Nephron progenitor cell (in vitro differentiated cells): ENCODE results near the gene MUC2.

Experiments
- DNase-seq: peaks from one replicate; pipeline ENCODE4 v3.0.0; 2021
- H3K27ac Mint-ChIP-seq: 2 replicates; pipeline ENCODE4 v1.8.0; 2021; ENCODE audit warnings: mild to moderate bottlenecking, moderate library complexity, mixed read lengths
- H3K27me3 Mint-ChIP-seq: 2 replicates; pipeline ENCODE4 v1.8.0; 2021; ENCODE audit warnings: mild to moderate bottlenecking, low read depth, mixed read lengths; ENCODE audit not compliant: poor library complexity
- H3K36me3 Mint-ChIP-seq: 2 replicates; pipeline ENCODE4 v1.8.0; 2021; ENCODE audit warnings: low read depth, mixed read lengths
- H3K4me1 Mint-ChIP-seq: 2 replicates; pipeline ENCODE4 v1.8.0; 2021; ENCODE audit warnings: mixed read lengths
- H3K4me3 Mint-ChIP-seq: 2 replicates; pipeline ENCODE4 v1.8.0; 2021; ENCODE audit warnings: mild to moderate bottlenecking, moderate library complexity, mixed read lengths
- H3K9me3 Mint-ChIP-seq: 2 replicates; pipeline ENCODE4 v1.8.0; 2021; ENCODE audit warnings: mild to moderate bottlenecking, moderate library complexity, mixed read lengths
- CTCF ChIP-seq: fragments of 200-600 bp; sonication (generic); IDR thresholded peaks from 2 replicates; pipeline ENCODE4 v1.5.0; 2021; ENCODE audit warnings: antibody characterized with exemption

Gene MUC2

GRCh38 chr11:1038921-1039320, 35.8 kb upstream of the MUC2 start:
- peak overlapping the region; percentile 28 for H3K27ac Mint-ChIP-seq
- no peak for TF ChIP-seq CTCF
- no peak for DNase-seq

GRCh38 chr11:1039481-1040427, 34.9 kb upstream of the MUC2 start:
- Mint-ChIP-seq H3K4me1 (peaks cover 5% of the 10 kb centered on the region), H3K36me3 (no peaks in the 10 kb centered on the region), H3K27ac (no peak overlapping the region), H3K27me3 (peaks cover 9% of the 10 kb centered on the region), H3K4me3 (no peak overlapping the region), H3K9me3 (peaks cover 1% of the 10 kb centered on the region)
- no peak for DNase-seq
- TF ChIP-seq CTCF: no peak

More at GRCh38 chr11:1038921-1039320, 35.8 kb upstream of the MUC2 start:
- Mint-ChIP-seq H3K9me3 (no peaks in the 10 kb centered on the region), H3K4me3 (no peak overlapping the region), H3K36me3 (no peaks in the 10 kb centered on the region), H3K27me3 (peaks cover 3% of the 10 kb centered on the region), H3K4me1 (peaks cover 5% of the 10 kb centered on the region)

GRCh38 chr11:1040428-1041148, 34.1 kb upstream of the MUC2 start:
- peaks cover 16% of the 10 kb centered on the region for H3K27me3 Mint-ChIP-seq
- TF ChIP-seq CTCF: no peak
- no peak for DNase-seq
- H3K27ac Mint-ChIP-seq: no peak overlapping the region
- peaks cover 7% of the 10 kb centered on the region for H3K9me3 Mint-ChIP-seq
- H3K36me3 Mint-ChIP-seq: no peaks in the 10 kb centered on the region
- H3K4me3 Mint-ChIP-seq: no peak overlapping the region
- peaks cover 5% of the 10 kb centered on the region for H3K4me1 Mint-ChIP-seq

- peaks cover 5% of the 10 kb centered on the region for H3K4me1 Mint-ChIP-seq
- H3K4me3 Mint-ChIP-seq: no peak overlapping the region
- DNase-seq: no peak
- TF ChIP-seq CTCF: no peak
- H3K9me3 Mint-ChIP-seq: peaks cover 9% of the 10 kb centered on the region
- H3K27ac Mint-ChIP-seq: no peak overlapping the region
- peaks cover 16% of the 10 kb centered on the region for H3K27me3 Mint-ChIP-seq
- no peaks in the 10 kb centered on the region for H3K36me3 Mint-ChIP-seq
Observed at GRCh38 chr11:1041149-1041467, 33.6 kb upstream of the MUC2 start.

- H3K27ac Mint-ChIP-seq: no peak overlapping the region
- no peaks in the 10 kb centered on the region for H3K36me3 Mint-ChIP-seq
- no peak overlapping the region for H3K4me3 Mint-ChIP-seq
- peaks cover 5% of the 10 kb centered on the region for H3K4me1 Mint-ChIP-seq
- no peak for DNase-seq
- no peak for TF ChIP-seq CTCF
- peaks cover 12% of the 10 kb centered on the region for H3K9me3 Mint-ChIP-seq
- H3K27me3 Mint-ChIP-seq: peaks cover 20% of the 10 kb centered on the region
Observed at GRCh38 chr11:1041471-1041870, 33.2 kb upstream of the MUC2 start.
